Duodenal mucosa (tissue), 2 donors: ENCODE results near the gene CACNA2D3.

ENCODE experiments used
- H3K27ac ChIP-seq: one replicate; pipeline ENCODE4 v1.7.0; 2013; ENCODE audit warnings: low read depth, low read length
- H3K27me3 ChIP-seq, 2 donors: one replicate each; pipeline ENCODE4 v1.7.0; 2013; ENCODE audit warnings: low read length in 2 of 2, control low read depth in 1 of 2; ENCODE audit not compliant: insufficient read depth in 2 of 2, control insufficient read depth in 1 of 2
- H3K36me3 ChIP-seq, 2 donors: one replicate each; pipeline ENCODE4 v1.7.0; 2013; ENCODE audit warnings: low read length in 2 of 2, control low read depth in 1 of 2; ENCODE audit not compliant: insufficient read depth in 2 of 2, control insufficient read depth in 1 of 2
- H3K4me1 ChIP-seq, 2 donors: one replicate each; pipeline ENCODE4 v1.7.0; 2013; ENCODE audit warnings: low read length in 2 of 2, control low read depth in 1 of 2; ENCODE audit not compliant: insufficient read depth in 2 of 2, control insufficient read depth in 1 of 2
- H3K4me3 ChIP-seq, 2 donors: one replicate each; pipeline ENCODE4 v1.7.0; 2013; ENCODE audit warnings: low read length in 2 of 2, low read depth in 1 of 2
- H3K9ac ChIP-seq, 2 donors: one replicate each; pipeline ENCODE4 v1.7.0; 2013; ENCODE audit warnings: low read length in 2 of 2, low read depth in 1 of 2
- H3K9me3 ChIP-seq, 2 donors: one replicate each; pipeline ENCODE4 v1.7.0; 2013; ENCODE audit warnings: low read length in 2 of 2, control low read depth in 1 of 2; ENCODE audit not compliant: control insufficient read depth in 1 of 2

CACNA2D3 gene

DNA sequence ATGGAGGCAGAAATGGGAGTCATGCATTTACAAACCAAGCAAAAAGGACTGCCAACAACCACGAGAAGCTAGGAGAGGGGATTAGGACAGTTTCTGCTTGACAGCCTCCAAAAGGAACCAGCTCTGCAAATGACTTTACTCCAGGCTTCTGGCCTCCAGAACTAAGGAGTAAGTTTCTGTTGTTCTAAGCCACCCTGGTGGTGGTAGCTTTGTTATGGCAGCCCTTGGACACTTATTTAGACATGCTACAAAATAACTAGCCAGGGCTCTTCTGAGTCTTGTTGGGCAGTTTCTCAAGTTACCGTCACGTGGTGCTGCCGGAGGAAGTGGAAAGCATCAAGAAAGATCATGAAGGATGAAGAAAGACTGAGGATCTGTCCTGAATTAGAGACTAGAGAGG lies 419.0 kb downstream of the CACNA2D3 start:
- H3K4me3 ChIP-seq: no peak overlapping the region
- no peaks in the 10 kb centered on the region for H3K9me3 ChIP-seq
- no peaks in the 10 kb centered on the region for H3K4me1 ChIP-seq
- no peak overlapping the region for H3K27ac ChIP-seq
- H3K36me3 ChIP-seq: no peaks in the 10 kb centered on the region
- no peak overlapping the region for H3K9ac ChIP-seq
- H3K27me3 ChIP-seq: no peaks in the 10 kb centered on the region

DNA sequence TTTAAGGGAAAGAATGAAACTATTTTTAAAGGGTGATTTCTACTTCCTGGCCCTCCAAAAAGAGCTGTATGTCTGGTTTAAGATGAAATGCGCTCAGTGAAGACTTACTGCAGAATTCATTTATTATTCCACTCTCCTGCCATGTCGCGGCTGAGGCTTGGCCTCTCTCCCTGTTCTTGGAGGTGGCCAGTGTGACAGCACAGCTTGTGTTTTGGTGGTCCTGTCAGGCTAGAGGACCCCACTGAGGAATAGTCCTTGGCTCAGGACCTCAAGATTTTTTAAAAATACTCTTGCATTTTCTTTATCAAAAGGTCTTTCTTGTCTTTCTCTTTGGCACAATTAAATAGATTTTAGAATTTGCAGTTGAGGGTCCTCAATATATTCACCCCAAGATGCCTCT lies 421.1 kb downstream of the CACNA2D3 start:
- H3K9me3 ChIP-seq: no peaks in the 10 kb centered on the region
- no peaks in the 10 kb centered on the region for H3K27me3 ChIP-seq
- H3K9ac ChIP-seq: no peak overlapping the region
- H3K36me3 ChIP-seq: no peaks in the 10 kb centered on the region
- H3K4me1 ChIP-seq: no peaks in the 10 kb centered on the region
- no peak overlapping the region for H3K27ac ChIP-seq
- no peak overlapping the region for H3K4me3 ChIP-seq

GRCh38 chr3:54547051-54547450 lies 424.7 kb downstream of the CACNA2D3 start:
- Histone ChIP-seq H3K9ac (no peak overlapping the region), H3K27me3 (no peaks in the 10 kb centered on the region), H3K9me3 (no peaks in the 10 kb centered on the region), H3K27ac (no peak overlapping the region), H3K4me1 (no peaks in the 10 kb centered on the region), H3K4me3 (no peak overlapping the region), H3K36me3 (no peaks in the 10 kb centered on the region)

GRCh38 chr3:54547846-54548245 lies 425.5 kb downstream of the CACNA2D3 start:
- Histone ChIP-seq H3K27ac (no peak overlapping the region), H3K27me3 (no peaks in the 10 kb centered on the region), H3K4me1 (no peaks in the 10 kb centered on the region)

DNA sequence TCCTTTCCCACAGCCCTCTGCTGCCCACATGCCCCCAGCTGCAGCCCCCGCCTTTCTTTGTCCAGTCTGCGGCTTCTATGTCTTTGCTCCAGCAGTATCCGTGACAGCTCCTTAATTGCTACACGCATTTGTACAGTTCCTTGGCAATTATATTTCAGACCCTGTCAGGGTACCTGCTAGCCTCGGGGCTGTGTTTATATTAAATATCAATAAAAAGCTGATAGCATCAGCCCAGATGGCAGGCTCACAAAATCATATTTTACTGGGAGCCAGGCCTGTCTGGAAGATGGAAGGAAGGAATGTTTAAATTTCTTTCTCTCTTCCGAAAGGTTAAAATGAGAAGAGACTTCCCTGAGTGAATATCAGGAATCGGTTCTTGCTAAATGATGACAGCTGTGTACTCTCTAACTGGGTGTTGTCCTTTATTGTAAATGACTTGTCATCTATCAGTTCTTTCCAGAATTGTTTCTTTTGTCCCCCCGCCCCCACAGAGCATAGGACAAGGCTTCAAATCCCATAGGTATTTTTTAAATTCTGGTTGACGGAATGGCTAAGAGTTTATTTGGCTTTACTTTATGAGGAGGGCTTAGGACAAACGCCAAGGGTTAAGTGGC lies 427.4 kb downstream of the CACNA2D3 start:
- Histone ChIP-seq H3K9ac (no peak overlapping the region), H3K9me3 (no peaks in the 10 kb centered on the region), H3K27ac (no peak overlapping the region), H3K4me3 (no peak overlapping the region), H3K4me1 (no peaks in the 10 kb centered on the region), H3K36me3 (no peaks in the 10 kb centered on the region), H3K27me3 (no peaks in the 10 kb centered on the region)

More at GRCh38 chr3:54547846-54548245, 425.5 kb downstream of the CACNA2D3 start:
- Histone ChIP-seq H3K9ac (no peak overlapping the region), H3K36me3 (no peaks in the 10 kb centered on the region), H3K9me3 (no peaks in the 10 kb centered on the region), H3K4me3 (no peak overlapping the region)

- no peaks in the 10 kb centered on the region for H3K9me3 ChIP-seq
- H3K36me3 ChIP-seq: no peaks in the 10 kb centered on the region
- no peaks in the 10 kb centered on the region for H3K4me1 ChIP-seq
- no peak overlapping the region for H3K9ac ChIP-seq
- no peak overlapping the region for H3K27ac ChIP-seq
- no peak overlapping the region for H3K4me3 ChIP-seq
- no peaks in the 10 kb centered on the region for H3K27me3 ChIP-seq
Observed at GRCh38 chr3:54550221-54550977, 428.0 kb downstream of the CACNA2D3 start.

DNA sequence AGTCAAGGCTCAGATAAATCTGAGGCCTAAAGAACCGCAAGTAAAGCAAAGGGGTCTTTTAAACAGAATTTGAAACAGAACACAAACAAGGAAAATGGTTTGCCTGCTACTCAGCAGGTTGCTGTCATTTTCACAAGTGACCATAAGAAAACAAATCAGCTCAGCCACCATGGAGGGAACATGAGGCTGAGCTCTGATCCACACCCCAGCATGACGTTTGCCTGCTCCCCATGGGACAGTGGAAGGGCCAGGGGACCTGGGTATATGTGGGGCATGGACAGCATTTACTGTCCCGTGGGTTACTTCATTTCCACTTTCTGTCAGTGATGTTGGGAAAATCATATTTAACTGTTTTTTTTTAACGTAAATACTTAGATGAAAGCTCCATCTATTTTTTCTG lies 434.3 kb downstream of the CACNA2D3 start:
- no peaks in the 10 kb centered on the region for H3K4me1 ChIP-seq
- no peaks in the 10 kb centered on the region for H3K27me3 ChIP-seq
- H3K27ac ChIP-seq: no peak overlapping the region

DNA sequence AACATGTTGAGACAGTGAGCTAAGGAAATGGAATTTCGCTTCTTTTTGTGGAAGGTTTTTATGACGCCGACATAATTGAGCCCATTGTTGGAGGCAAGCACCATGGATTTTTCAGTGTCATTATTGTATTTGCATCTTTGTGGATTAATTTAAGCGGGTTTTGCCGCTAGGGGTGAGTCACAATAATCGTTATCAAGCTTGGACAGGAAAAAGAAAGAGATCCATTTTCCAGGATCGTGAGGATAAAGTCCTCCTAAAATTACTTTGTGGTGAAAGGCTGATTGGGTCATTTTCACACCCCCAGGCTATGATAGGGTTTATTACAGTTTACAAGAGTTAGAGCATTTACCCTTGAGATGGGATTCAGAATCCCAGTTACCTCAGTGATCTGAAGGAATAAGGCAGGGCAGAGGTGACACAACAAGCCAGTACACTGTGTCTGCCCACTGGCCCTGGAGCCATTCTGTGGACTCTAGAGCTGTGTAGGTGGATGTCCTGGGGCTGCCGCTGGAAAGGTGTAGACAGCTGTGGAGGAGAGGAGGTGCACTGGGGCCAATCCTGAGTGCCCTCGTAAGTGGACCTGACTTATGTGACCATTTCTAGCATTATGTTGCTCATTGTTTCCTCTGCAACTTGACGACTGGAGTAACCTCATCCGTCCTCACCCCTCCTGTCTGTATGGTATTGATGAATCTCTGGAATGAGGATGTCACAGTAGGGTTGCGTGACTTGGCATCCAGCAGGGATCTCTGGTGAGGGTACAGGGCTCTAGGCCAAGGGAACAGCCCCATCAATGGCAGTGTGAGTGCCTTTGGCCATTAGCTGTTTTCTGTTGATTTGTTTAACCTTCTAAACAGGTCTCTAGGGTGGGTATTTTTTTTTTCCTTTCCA lies 435.4 kb downstream of the CACNA2D3 start:
- H3K27ac ChIP-seq: no peak overlapping the region
- no peaks in the 10 kb centered on the region for H3K9me3 ChIP-seq
- H3K4me3 ChIP-seq: no peak overlapping the region
- H3K27me3 ChIP-seq: no peaks in the 10 kb centered on the region
- H3K36me3 ChIP-seq: no peaks in the 10 kb centered on the region
- no peaks in the 10 kb centered on the region for H3K4me1 ChIP-seq
- no peak overlapping the region for H3K9ac ChIP-seq

More for the DNA sequence above, 434.3 kb downstream of the CACNA2D3 start:
- Histone ChIP-seq H3K9ac (no peak overlapping the region), H3K36me3 (no peaks in the 10 kb centered on the region), H3K9me3 (no peaks in the 10 kb centered on the region), H3K4me3 (no peak overlapping the region)

- no peaks in the 10 kb centered on the region for H3K36me3 ChIP-seq
- no peak overlapping the region for H3K4me3 ChIP-seq
- no peaks in the 10 kb centered on the region for H3K9me3 ChIP-seq
- no peaks in the 10 kb centered on the region for H3K27me3 ChIP-seq
- H3K9ac ChIP-seq: no peak overlapping the region
- H3K27ac ChIP-seq: no peak overlapping the region
- no peaks in the 10 kb centered on the region for H3K4me1 ChIP-seq
Observed at GRCh38 chr3:54563501-54564200, 441.3 kb downstream of the CACNA2D3 start.
